ENCODE results near the gene GPX3. TPM values are rescaled to one million over a fixed set of nuclear protein-coding genes. Genes with fewer than 3 reads are reported as not detected.
A peak's percentile ranks its signal among the peaks of the same experiment; 100 is the strongest.

GPX3 gene
- total RNA-seq, 1 donor from 2014 or later: 12.3 TPM

- no peak for DNase-seq
Measured at GRCh38 chr5:151034422-151035379, 14.3 kb downstream of the GPX3 start.

DNA sequence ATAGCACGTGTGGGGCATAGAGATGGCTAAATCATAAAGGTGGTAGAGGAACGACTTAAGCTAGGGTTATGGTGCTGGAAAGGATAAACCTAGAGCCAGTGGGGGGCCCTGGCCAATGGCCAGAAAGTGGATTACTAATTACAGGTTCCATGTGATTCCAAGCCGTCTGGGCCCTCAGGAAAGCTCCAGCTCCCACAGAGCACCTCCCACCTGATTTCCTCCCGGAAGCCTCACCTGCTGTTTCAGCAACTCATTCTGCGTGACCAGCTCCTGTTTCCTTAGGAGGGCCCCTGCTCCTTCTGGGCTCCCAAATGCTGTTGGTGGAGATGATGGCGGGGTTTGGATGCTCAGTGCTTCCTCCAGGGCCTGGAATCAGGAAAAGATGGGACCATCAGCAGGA lies 16.2 kb downstream of the GPX3 start:
- no peak for DNase-seq

DNA sequence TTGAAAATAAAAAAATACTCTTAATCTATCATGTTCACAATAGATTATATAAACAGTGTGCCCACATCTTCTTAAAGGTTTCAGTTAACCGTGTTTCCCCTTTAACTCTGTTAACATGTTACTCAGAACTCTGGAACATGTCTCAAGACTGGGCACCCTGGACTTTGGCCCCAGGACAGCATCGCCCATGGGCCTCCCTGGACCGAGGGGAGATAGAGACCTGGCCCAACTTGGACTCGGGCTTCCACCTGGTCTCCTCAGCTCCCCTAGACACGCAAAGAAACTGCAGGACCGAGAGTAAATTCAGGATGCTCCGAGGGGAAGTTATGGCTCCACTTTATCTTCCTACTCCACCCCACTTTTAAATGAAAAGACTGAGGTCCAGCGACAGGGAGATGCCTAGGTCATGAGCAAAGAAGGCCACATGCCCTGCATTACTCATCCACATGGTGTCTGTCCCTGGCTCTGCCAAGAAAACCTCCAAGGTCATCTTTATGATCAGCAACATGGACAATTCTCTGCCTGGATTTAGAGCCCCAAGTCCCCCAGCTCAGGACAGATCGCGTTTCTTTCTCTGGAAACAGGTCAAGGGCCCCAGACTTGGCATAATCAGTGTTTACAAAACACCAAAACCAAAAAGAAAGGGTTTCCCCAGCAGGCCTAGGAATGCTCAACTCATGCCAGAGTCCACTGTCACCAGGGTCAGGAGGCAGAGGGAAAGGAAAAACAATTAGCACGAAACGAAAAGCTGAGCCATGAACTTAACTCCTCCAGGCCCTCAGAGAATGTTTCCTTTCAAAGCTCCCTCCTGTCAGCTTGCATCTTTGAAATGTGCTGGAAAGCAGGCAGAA lies 17.4 kb downstream of the GPX3 start:
- no peak for DNase-seq

DNA sequence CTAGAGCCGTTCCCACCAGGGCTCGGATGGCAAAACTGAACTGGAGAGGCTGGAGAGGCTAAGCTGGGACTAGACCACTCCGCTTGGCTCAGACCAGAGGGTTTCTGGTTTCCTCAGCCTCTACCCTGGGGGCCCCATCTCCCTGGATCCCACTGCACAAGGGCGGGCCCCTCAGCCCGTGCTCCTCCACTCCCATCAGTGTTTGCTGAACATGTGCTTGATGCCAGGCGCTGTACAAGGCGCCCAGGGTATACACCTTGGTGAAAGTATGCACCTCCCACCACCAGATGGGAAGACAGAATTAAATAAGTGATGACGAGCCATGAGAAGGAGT lies 18.0 kb downstream of the GPX3 start:
- no peak for DNase-seq

DNA sequence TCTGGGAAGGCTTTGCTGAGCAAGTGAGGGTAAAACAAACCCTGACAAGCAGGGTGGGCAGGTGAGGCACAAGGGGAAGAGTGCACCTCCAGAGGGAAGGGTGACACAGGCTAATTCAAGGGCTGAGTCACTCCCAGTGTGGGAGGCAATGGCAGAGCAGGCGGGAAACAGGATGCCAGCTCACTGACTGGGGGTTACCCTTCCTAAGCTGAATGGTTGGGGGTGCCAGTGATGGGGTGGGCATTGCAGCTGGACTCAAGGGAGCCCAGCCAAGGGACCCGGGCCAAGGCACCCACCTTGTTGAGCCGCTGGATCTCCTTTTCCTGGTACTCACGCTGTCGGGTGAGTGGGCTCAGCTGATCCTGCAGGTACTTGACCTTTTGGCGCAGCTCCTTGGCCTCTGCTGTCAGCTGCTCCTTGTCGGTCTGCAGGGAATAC lies 18.4 kb downstream of the GPX3 start:
- DNase-seq: no peak

DNA sequence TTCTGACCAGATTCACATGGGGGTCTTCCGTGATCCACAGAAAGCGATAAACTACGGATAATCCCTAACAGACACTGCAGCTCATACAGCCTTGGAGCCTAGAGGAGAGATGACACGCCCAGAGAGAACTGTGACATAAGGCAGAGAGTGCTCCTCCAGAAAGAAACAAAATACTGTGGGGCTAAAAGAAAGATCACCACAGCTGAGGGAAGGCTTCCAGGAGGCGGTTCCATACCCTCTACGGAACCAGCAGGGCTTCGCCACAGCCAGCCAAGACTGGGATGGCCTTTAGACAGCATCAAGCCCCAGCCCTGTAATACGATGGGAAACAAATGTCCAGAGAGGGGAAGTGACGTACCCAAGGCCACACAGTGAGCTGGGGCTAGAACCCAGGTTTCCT lies 19.3 kb downstream of the GPX3 start:
- no peak for DNase-seq

- no peak for DNase-seq
Measured at GRCh38 chr5:151040211-151040747, 19.9 kb downstream of the GPX3 start.

DNA sequence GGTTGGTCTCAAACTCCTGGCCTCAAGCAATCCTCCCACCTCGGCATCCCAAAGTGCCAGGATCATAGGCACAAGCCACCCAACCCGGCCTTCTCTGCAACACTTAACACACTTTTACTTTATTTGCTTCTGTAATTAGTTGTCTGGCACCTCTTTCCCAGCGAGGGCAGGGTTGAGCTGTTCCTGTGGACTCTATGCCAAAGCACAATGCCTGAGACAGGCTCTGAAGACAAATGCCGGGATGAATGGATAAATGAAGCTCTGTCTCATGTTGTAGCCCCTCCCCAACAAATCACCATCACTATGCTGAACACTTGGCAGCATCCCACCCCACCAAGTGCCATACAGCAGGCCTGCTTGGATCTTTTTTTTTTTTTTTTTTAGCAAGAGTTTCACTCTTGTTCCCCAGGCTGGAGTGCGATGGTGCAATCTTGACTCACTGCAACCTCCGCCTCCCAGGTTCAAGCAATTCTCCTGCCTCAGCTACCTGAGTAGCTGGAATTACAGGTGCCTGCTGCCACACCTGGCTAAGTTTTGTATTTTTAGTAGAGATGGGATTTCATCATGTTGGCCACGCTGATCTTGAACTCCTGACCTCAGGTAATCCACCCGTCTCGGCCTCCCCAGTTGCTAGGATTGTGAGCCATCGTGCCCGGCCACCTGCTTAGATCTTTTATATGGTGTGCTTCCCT lies 21.3 kb downstream of the GPX3 start:
- no peak for DNase-seq

DNA sequence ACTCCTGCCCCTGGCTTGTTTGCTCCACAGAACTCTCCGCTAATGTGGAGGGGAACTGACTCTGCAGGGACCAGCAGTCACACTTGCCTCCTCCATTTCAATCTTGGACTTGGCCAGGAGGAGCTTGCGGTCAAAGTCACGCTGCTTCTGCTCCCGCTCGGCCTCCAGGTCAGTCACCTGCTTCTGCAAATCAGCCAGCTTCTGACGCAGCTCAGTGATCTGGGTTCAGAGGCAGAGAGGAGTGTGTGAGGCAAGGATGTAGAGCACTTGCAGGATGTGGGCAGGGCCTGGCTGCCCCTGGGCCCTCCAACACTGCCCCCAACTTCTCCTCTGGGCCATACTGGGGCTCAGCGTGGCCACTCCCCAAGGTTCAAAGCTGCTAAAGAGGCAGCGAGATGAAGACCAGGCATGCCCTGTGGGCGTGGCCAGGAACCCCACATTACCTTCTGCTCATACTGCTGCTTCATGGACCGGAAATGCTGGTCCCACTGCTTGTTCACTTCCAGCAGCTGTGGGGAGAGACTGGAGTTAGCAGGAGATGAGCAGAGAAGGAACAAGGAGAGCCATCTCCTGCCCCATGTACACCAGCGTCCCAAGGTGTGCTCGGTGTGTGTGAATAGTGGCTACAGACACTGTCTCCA lies 22.2 kb downstream of the GPX3 start:
- DNase-seq: no peak

- no peak for DNase-seq
Measured at GRCh38 chr5:151047814-151048425, 27.5 kb downstream of the GPX3 start.

DNA sequence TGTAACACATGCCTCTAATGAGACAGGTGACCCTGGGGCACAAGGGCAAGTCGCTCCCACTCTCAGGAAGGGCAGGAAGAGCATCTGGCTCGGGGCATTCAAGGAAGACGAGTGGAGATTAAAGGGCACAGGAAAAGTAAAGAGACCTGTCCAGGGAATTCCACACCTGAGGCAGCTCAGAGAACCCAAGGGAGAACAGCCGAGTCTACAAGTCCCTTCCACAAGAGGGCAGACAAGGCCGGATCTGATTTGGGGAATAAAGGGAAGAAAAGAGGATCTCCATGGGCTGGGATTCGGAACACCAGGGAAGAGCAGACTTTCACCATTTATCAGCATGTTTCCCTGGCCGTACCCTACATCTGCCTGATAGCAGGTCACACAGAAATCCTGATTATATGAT lies 28.1 kb downstream of the GPX3 start:
- DNase-seq: no peak

GRCh38 chr5:151051066-151051930 lies 30.9 kb downstream of the GPX3 start:
- peak; percentile 39 for DNase-seq

GRCh38 chr5:151051931-151052608 lies 31.7 kb downstream of the GPX3 start:
- DNase-seq: no peak

GRCh38 chr5:151052836-151053235 lies 32.4 kb downstream of the GPX3 start:
- DNase-seq: no peak

DNA sequence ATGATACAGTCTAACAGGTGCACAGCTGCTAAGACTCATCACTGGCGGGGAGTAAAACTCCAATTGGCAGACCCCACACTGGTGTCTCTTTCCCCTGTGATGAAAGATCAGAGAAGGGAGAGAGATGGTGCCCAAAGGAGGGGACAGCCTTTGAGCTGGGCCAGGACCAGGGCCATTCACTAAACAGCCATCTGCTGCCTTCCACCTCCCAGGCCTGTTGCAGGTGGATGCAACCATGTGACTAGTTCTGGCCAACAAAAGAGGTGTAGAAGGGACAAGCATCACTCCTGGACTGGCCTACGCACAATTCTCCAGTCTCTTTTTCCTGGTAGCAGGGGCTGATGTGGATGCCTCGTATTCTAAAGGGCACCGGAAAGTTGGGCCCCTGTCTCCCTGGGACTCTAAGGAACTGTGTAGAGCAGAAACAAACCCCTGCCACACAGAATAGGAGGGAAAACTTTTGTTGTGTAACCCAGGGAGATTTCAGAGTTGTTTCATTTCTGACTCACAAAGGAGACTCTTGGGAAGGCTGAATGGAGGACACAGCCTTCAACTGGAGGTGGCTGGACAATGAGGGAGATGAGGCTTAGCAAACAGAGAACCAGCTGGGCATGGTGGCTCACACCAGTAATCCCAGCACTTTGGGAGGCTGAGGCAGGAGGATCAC lies 33.5 kb downstream of the GPX3 start:
- DNase-seq: no peak

DNA sequence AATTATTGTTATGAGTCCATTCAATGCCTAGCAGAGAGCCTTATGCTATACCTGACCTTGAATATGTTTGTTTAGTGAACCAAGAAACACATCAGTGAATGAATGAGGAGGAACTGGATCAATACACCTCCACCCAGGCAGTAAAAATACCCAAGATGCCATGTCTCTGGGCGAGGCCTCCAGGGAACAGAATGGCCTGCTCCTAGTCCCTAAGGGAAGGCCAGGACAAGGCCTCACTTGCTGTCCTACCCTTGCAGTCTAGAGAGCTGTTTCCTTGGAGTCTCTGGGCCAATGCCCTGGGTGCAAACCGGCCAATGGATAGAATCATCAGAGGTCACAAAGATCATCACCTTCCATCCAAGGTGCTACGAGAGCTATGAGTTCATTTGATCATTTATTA lies 34.3 kb downstream of the GPX3 start:
- DNase-seq: no peak

- no peak for DNase-seq
Measured at GRCh38 chr5:151055336-151055735, 34.9 kb downstream of the GPX3 start.

DNA sequence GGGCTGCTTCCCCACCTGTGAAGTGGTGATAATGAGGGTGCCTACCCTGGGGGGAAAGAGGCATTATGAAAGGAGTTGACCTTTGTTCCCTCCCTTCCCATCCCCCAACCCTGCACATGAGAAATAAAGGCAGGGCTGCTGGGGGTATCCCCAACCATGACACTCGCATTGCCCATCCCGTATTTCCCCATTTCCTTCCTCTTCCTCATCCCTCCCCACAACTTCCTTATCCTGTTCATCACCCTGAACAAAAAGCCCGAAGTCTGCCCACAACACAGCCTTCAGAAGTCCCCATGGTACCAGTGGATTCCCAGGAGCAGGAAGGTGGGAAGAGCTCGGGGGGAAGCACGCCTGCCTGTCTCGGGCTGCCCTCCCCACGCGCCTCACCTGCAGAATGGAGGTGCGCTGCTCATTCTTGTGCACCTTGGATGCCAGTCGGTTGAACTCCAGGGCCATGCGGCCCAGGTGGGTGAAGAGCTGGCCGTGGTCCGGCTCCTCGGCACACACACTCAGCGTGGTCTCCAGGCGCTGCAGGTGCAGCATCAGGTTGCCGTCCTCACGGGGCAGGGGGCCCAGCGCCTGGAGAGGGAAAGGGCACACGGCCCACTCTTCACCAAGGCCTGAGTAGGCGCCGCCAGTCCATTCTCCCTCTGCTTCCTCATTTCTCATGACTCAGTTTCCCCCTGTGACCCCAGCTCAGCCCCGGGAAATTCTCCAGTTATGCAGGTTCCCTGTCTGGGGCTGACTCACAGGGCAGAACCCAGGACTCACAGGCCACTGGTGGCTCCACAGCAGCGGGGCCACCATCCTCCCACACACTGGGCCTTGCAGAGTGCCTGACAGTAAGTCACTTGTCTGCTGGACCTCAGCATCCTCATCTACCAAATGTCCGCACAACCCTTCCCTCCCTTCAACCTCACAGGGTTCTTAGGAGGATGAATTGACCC lies 36.3 kb downstream of the GPX3 start:
- DNase-seq: no peak

Measured in occipital lobe (tissue), 2 donors.